Epithelial cell of esophagus (primary cell): ENCODE results near the gene AGL.
"Not testable (repeated sequence)": the region's sequence is repeated elsewhere in the genome, so short reads cannot be mapped to it uniquely, and the experiment has no call there.

Experiments used
- DNase-seq: peaks from one replicate; pipeline ENCODE4 v3.0.0; 2010; ENCODE audit warnings: low read depth
- H3K4me3 ChIP-seq: 2 replicates; pipeline ENCODE4 v1.5.1; 2011; ENCODE audit warnings: mild to moderate bottlenecking, low read length, control low read depth
- CTCF ChIP-seq: IDR thresholded peaks from 2 replicates; pipeline ENCODE4 v1.5.1; 2011; ENCODE audit warnings: low read depth, mild to moderate bottlenecking, low read length, control low read depth, inconsistent platforms; ENCODE audit not compliant: insufficient read depth; ENCODE audit errors: missing control alignments

The AGL gene

DNA sequence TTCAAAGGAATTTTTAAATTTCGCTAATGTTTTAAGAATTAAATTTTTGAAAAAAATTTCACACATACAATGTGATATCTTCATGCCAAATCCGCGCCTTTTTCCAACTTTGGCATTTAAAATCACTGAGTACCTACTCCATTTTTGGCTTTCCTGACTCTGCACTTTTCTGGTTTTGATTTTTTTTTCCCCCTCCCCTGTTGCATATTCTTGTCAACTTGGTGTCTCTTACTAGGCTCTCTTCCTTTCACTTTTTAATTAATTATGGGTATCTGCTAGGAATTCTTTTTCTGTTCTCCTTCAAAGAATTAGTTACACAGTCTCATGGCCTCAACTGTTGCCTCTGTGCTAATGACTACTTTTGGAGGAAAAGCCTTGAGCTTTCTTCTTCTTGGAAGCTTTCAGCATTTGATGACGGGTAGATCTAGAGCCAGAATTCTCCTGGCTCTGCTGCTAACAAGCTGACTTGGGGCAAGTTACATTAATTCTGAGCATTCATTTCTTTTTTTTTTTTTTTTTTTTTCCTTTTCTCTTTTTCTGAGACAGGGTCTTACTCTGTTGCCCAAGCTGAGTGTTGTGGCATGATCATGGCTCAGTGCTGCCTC, 1.8 kb downstream of the AGL start:
- no peak for TF ChIP-seq CTCF
- no peak overlapping the region for H3K4me3 ChIP-seq
- no peak for DNase-seq

DNA sequence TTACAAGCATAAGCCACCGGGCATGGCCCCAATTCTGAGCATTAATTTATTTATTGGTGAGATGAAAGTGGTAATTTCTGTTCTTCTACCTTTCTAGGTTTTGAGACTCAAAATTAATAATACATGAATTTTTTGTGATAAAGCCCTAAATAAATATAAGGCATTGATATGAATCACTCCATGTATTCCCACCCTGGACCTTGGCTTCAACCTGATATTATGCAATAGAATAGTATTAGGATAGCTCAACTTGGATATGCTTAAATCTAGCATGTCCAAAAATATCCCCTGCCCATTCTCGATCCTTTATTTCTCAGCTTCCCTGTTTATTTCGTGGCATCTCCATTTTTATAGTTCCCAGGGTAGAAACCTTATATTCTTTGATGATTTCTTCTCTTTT, 2.5 kb downstream of the AGL start:
- no peak for TF ChIP-seq CTCF
- DNase-seq = no peak

GRCh38 chr1:99855914-99856450, 5.8 kb downstream of the AGL start:
- no peak for DNase-seq
- no peak for TF ChIP-seq CTCF
- H3K4me3 ChIP-seq = no peak overlapping the region

More for the DNA sequence above, 2.5 kb downstream of the AGL start:
- H3K4me3 ChIP-seq = no peak overlapping the region

DNA sequence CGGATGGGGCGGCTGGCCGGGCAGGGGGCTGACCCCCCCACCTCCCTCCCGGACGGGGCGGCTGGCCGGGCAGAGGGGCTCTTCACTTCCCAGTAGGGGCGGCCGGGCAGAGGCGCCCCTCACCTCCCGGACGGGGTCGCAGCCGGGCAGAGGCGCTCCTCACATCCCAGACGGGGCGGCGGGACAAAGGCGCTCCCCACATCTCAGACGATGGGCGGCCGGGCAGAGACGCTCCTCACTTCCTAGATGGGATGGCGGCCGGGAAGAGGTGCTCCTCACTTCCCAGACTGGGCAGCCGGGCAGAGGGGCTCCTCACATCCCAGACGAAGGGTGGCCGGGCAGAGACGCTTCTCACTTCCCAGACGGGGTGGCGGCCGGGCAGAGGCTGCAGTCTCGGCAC, 6.9 kb downstream of the AGL start:
- not testable (repeated sequence) for H3K4me3 ChIP-seq, DNase-seq

DNA sequence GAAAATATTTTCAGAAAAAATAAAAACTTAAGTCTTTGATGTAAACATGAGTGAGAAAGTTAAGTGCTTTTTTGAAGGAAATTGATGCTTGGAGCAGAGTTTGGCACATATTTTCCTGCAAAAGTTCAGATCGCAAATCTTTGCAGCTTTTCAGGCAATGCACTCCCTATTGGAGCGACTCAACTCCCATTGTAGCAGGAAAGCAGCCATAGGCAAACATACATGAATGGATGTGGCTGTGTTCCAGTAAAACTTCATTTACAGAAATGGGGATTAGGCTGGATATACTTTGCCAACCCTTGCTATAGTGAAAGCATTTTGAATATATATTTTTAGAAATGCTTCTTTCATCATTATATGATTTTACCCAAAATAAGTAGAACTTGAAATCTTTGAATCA, 8.1 kb downstream of the AGL start:
- no peak for DNase-seq
- no peak overlapping the region for H3K4me3 ChIP-seq
- no peak for TF ChIP-seq CTCF

- no peak overlapping the region for H3K4me3 ChIP-seq
- DNase-seq = no peak
- no peak for TF ChIP-seq CTCF
These were observed 8.7 kb downstream of the AGL start for GRCh38 chr1:99858881-99859280.

DNA sequence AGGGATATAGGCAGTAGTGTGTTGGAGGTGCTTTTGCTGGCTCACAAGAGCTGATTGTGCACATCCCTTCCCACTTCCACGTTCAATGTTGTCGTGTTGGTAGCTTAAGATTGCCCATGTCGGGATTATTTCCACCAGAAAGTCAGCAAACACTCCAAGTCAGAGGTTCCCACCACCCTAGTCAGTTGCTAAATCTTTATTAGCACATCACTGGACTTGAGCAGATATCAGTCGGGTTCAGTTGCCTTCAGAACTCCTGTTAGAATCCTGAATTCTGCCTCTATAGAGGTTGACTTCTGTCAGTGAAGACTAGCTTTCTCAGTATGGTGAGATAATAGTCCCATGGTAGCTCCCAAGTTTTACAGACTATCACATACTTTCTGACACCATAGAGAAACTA, 10.5 kb downstream of the AGL start:
- no peak for TF ChIP-seq CTCF
- H3K4me3 ChIP-seq = no peak overlapping the region
- no peak for DNase-seq
